Calu3 (cell line): ENCODE results near the gene SOWAHB. TPM values are rescaled to one million over a fixed set of nuclear protein-coding genes. Genes with fewer than 3 reads are reported as not detected.
A peak's percentile ranks its signal among the peaks of the same experiment; 100 is the strongest.

Experiments
- Bru-seq: library from RNA; stranded (reverse); fragments of 400-500 nt; gene quantifications from one replicate; lab custom pipeline; 2021; lab: Mats Ljungman, UMichigan
- BruChase-seq, 2 experiments: library from RNA; stranded (reverse); fragments of 400-500 nt; gene quantifications; one replicate each; lab custom pipeline; 2021; lab: Mats Ljungman, UMichigan
- BruUV-seq: library from RNA; stranded (reverse); fragments of 400-500 nt; replicated peaks from 2 replicates; lab custom pipeline; 2021; lab: Mats Ljungman, UMichigan
- CTCF ChIA-PET: fragments of 300-600 bp; sonication (Branson Sonifier 250); formaldehyde crosslinking; loops from one replicate; lab custom pipeline; 2022; ENCODE audit warnings: antibody characterized with exemption; lab: Charles Lee
- DNase-seq: peaks from one replicate; pipeline ENCODE4 v3.0.0; 2022
- H3K27ac Mint-ChIP-seq: one replicate; pipeline ENCODE4 v1.8.0; 2022; ENCODE audit warnings: mixed read lengths; ENCODE audit not compliant: unreplicated experiment
- H3K27me3 Mint-ChIP-seq: one replicate; pipeline ENCODE4 v1.8.0; 2022; ENCODE audit warnings: mixed read lengths; ENCODE audit not compliant: unreplicated experiment
- H3K36me3 Mint-ChIP-seq: one replicate; pipeline ENCODE4 v1.8.0; 2022; ENCODE audit warnings: mild to moderate bottlenecking, moderate library complexity, mixed read lengths; ENCODE audit not compliant: insufficient read depth, unreplicated experiment
- H3K4me1 Mint-ChIP-seq: one replicate; pipeline ENCODE4 v1.8.0; 2022; ENCODE audit warnings: mild to moderate bottlenecking, low read depth, mixed read lengths; ENCODE audit not compliant: unreplicated experiment
- H3K4me3 Mint-ChIP-seq: one replicate; pipeline ENCODE4 v1.8.0; 2022; ENCODE audit warnings: mild to moderate bottlenecking, low read depth, moderate library complexity, mixed read lengths; ENCODE audit not compliant: unreplicated experiment
- H3K9me3 Mint-ChIP-seq: one replicate; pipeline ENCODE4 v1.8.0; 2022; ENCODE audit warnings: low read depth, mixed read lengths; ENCODE audit not compliant: unreplicated experiment
- intact Hi-C: fragments of 100-400 bp; cut with micrococcal nuclease; formaldehyde crosslinking; loops from one replicate; pipeline ENCODE4 v1.10.0; 2022; ENCODE audit not compliant: unreplicated experiment
- long read RNA-seq: library from polyadenylated mRNA; stranded (forward); transcript quantifications from one replicate; pipeline ENCODE4 v2.0.0, GENCODE V29; 2022
- total RNA-seq: library from RNA; stranded (reverse); gene quantifications from 2 replicates; pipeline ENCODE4 v1.2.3, GENCODE V29; 2022
- TF ChIP-seq, protein P1 (sequence below): fragments of 200-600 bp; IDR thresholded peaks from one replicate; pipeline ENCODE4 v1.8.0; 2022; ENCODE audit warnings: antibody characterized with exemption; ENCODE audit not compliant: unreplicated experiment

Gene SOWAHB, protein sequence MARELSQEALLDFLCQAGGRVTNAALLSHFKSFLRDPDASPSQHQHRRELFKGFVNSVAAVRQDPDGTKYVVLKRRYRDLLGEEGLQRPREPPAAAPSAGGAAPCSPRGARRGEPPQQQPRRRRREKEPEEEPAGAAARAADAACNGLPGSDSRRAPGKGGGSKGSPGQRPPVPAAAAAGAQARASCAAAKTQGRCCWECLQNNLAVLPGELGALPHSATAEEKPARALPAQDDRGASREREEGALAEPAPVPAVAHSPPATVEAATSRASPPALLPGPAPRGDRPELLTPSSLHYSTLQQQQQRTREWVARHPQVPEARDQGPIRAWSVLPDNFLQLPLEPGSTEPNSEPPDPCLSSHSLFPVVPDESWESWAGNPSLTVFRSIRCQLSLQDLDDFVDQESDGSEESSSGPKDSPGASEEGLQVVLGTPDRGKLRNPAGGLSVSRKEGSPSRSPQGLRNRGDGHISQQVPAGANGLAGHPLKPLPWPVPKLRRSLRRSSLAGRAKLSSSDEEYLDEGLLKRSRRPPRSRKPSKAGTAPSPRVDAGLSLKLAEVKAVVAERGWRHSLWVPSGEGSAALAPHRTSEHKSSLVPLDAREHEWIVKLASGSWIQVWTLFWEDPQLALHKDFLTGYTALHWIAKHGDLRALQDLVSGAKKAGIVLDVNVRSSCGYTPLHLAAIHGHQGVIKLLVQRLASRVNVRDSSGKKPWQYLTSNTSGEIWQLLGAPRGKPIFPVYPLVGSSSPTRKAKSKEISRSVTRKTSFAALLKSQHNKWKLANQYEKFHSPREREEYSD
- 3.7 TPM in 2 replicates for total RNA-seq
- percentile 34 among the genes with signal in this experiment for Bru-seq, nascent RNA
- BruChase-seq, experiment 1, labeled RNA remaining after a 6-hour chase: percentile 46 among the genes with signal in this experiment
- BruChase-seq, experiment 2, labeled RNA remaining after a 2-hour chase: percentile 50 among the genes with signal in this experiment
- long read RNA-seq, partial matches to known transcripts: 0 of 1 reads
- long read RNA-seq, other reads (novel, unspliced or antisense): 0 of 1 reads

DNA sequence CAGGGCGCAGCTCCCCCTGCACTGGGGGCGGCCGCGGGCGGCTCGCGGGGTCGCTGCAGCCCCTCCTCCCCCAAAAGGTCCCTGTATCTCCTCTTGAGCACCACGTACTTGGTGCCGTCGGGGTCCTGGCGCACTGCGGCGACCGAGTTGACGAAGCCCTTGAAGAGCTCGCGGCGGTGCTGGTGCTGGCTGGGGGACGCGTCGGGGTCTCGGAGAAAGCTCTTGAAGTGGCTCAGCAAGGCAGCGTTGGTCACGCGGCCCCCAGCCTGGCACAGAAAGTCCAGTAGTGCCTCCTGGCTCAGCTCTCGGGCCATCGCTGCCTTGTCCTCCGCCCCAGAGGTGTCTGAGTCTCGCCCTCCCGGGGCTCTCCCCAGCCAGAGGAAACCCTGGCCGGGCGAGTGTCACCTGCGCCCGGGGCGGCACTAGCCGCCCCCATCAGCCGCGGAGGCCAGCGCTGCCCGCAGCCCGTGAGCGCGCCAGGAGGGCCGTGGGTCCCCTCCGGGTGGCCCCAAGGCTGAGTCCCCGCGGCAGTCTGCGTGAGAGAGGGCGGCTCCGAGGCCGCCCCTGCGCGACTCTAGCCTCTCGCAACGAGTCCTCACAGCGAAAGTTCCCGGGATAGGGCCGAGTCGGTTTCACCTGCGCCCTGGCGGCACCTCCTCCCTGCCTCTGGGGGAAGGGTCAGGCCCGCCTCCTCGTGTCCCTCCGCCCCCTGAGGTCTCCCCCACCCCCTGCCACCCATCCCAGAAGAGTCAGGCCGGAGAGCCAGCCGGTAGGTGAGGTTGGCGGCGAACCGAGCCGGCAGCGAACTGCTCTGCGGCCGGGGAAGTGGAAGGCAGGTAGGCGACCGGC, at the start of gene SOWAHB:
Gene SOWAHB (minus strand): TSS at position 609 of the 849 bp plus-strand sequence. CDS start 295 bp downstream, at position 314.
- no TSS peak for BruUV-seq
- no peaks in the 10 kb centered on the region for H3K9me3 Mint-ChIP-seq
- intact Hi-C loops: loop anchor here (5.0 kb wide), 1 partner anchor 50 kb away; the partner anchor contains the start of gene SEPTIN11
- CTCF ChIA-PET: no interaction called here
- peak; percentile 81 for DNase-seq
- peaks cover 16% of the 10 kb centered on the region for H3K36me3 Mint-ChIP-seq
- H3K27ac Mint-ChIP-seq: no peak within 1 kb of the TSS
- H3K4me3 Mint-ChIP-seq: peak within 1 kb of the TSS; percentile 71
- peaks cover 16% of the 10 kb centered on the region for H3K4me1 Mint-ChIP-seq
- TF ChIP-seq, protein P1, sequence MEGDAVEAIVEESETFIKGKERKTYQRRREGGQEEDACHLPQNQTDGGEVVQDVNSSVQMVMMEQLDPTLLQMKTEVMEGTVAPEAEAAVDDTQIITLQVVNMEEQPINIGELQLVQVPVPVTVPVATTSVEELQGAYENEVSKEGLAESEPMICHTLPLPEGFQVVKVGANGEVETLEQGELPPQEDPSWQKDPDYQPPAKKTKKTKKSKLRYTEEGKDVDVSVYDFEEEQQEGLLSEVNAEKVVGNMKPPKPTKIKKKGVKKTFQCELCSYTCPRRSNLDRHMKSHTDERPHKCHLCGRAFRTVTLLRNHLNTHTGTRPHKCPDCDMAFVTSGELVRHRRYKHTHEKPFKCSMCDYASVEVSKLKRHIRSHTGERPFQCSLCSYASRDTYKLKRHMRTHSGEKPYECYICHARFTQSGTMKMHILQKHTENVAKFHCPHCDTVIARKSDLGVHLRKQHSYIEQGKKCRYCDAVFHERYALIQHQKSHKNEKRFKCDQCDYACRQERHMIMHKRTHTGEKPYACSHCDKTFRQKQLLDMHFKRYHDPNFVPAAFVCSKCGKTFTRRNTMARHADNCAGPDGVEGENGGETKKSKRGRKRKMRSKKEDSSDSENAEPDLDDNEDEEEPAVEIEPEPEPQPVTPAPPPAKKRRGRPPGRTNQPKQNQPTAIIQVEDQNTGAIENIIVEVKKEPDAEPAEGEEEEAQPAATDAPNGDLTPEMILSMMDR: no peak
- peaks cover 12% of the 10 kb centered on the region for H3K27me3 Mint-ChIP-seq

DNA sequence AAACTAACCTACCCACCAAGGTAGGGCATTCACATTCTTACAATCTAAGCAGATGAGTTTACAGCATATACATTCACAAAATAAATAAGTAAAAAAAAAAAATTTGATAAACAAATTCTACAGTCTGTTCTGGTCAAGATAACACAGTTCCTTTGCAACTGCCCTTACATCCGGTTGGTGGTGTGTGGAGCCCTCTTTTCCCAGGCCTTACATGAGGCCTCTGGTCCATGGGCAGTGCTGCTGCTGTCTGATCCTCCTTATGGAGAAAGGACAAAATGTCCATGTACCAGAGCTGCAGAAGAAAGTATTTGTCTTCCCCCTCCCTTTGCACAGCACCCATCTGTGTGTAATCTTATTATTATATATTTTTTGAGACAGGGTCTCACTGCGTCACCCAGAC, 49.4 kb upstream of the SOWAHB start:
- H3K36me3 Mint-ChIP-seq: peaks cover 36% of the 10 kb centered on the region
- CTCF ChIA-PET: no interaction called here
- H3K4me3 Mint-ChIP-seq: no peak overlapping the region
- BruUV-seq: no TSS peak
- H3K27ac Mint-ChIP-seq: no peak overlapping the region
- TF ChIP-seq, protein P1: no peak
- no peak for DNase-seq
- intact Hi-C loops: loop anchor here (5.0 kb wide), 1 partner anchor 50 kb away; the partner anchor contains the start of gene SOWAHB
- H3K9me3 Mint-ChIP-seq: no peaks in the 10 kb centered on the region
- H3K27me3 Mint-ChIP-seq: no peaks in the 10 kb centered on the region
- no peaks in the 10 kb centered on the region for H3K4me1 Mint-ChIP-seq

DNA sequence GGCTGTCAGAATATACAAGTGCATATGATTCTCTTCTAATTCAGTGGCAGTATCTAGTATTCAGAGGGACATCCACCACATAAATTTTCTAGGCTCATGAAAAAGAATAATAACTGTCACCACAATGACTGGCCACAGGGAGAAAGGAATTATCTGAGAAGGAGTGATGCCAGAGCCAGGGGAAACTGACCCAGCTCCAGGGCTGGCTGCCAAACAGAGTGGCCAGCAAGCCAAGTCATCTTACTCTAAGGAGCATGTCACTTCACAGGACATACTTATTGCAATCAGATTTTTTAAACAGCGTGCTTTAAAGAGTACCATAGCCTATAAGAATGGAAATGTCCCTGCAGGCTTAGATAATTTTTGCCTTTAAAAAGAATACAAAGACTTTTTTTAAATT, 45.8 kb upstream of the SOWAHB start:
- peaks cover 9% of the 10 kb centered on the region for H3K36me3 Mint-ChIP-seq
- intact Hi-C loops: no loop called here
- TF ChIP-seq, protein P1: no peak
- no peaks in the 10 kb centered on the region for H3K9me3 Mint-ChIP-seq
- no TSS peak for BruUV-seq
- no peak overlapping the region for H3K4me3 Mint-ChIP-seq
- H3K4me1 Mint-ChIP-seq: no peaks in the 10 kb centered on the region
- no peak overlapping the region for H3K27ac Mint-ChIP-seq
- H3K27me3 Mint-ChIP-seq: no peaks in the 10 kb centered on the region
- no peak for DNase-seq
- CTCF ChIA-PET: no interaction called here
